NCI-H1694 treated with DMSO at 0.1 percent for 48 hours (cell line): ENCODE measurements around the gene CEP85L.
"Not testable (repeated sequence)": the region's sequence is repeated elsewhere in the genome, so short reads cannot be mapped to it uniquely, and the experiment has no call there.

Experiments
- DNase-seq: peaks from one replicate; lab custom pipeline; 2025; lab: John Stamatoyannopoulos, UW

CEP85L gene

DNA sequence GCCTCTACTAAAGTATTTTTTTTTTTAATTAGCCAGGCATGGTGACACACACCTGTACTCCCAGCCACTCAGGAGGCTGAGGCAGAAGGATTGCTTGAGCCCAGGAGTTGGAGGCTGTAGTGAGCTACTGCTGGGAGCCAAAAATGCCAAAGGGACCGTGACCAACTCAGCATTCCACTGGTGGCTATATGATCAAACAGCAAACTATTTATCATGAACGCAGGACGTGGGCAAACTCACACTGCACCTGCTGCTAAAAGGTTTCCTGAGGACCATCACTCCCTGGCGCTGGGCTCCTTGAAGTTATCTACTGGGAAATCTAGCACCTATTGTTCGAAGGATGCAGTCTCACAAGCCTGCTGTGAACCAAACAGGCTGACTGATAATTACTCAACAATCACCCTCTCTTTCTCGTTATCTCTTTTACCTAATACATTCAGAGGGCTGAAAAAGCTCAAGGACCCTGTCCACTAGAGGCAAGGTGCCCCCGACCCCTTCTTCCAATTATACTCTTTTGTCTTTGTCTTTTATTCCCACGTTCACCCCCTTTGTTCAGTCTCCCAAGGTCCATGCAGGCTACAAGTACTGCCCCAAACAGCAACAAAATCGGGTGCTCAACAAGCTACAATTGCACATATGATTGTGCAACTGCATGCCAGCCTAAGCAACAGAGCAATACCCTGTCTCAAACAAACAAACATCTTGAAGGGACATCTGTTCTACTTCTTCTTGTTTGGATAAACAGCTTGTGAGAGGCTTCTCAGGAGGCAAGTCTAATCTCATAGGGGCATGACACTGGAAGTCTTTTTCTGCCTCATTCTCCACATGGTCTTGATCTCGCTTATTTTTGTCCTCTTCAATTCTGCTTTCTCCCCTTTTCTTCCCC is 151.0 kb downstream of the CEP85L start:
- DNase-seq, result no peak

- no peak for DNase-seq
Measured at GRCh38 chr6:118495485-118496280, 155.7 kb downstream of the CEP85L start.

GRCh38 chr6:118494091-118494490 is 157.3 kb downstream of the CEP85L start:
- DNase-seq, result no peak

GRCh38 chr6:118489990-118490389 is 161.4 kb downstream of the CEP85L start:
- no peak for DNase-seq

DNA sequence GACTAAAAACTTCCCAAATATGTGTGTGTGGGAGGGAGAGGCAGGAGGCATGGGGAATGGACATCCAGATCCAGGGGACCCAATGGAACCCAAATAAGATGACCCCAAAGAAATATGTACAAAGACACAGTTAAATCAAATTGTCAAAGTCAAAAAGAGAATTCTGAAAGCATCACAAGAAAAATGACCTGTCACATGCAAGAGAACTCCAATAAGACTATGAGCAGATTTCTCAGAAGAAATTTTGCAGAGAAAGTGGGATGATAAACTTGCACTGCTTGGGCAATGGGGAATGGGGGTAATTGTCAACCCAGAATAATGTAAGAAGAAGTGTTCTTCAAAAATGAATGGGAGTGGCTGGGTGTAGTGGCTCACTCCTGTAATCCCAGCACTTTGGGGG is 162.8 kb downstream of the CEP85L start:
- no peak for DNase-seq

- no peak for DNase-seq
Measured at GRCh38 chr6:118485601-118486550, 165.5 kb downstream of the CEP85L start.

DNA sequence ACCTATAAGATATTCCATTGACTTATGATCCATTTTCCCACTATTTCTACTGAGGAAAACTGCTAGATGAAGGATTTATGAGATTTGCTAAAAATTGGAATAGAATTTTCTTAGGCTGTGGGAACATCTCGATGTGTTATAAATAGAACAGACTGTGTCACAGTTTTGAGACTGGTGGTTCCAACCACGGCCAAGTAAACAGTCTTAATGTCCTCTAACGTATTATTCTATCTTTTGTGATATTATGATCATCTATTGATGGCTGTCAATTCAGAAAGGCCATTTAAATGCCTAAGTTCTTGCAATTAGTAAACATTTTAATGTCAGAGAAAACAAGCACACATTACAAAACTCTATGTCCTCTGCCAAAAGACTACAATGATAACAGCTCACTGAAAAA is 174.8 kb downstream of the CEP85L start:
- DNase-seq, result no peak

- no peak for DNase-seq
Measured at GRCh38 chr6:118473266-118473665, 178.1 kb downstream of the CEP85L start.

DNA sequence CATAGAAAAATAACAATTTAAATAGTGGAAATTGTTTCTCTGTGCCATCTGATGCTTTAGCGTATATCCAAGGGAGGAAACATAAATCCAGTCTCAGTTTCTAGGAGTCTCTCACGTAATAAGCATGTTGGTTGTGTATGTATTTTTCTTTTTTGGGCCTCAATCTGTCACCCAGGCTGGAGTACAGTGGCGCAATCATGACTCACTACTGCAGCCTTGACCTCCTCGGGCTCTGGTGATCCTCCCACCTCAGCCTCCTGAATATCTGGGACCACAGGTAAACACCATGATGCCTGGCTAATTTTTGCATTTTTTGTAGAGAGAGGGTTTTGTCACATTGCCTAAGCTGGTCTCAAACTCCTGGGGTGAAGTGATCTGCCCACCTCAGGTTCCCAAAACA is 181.9 kb downstream of the CEP85L start:
- no peak for DNase-seq

DNA sequence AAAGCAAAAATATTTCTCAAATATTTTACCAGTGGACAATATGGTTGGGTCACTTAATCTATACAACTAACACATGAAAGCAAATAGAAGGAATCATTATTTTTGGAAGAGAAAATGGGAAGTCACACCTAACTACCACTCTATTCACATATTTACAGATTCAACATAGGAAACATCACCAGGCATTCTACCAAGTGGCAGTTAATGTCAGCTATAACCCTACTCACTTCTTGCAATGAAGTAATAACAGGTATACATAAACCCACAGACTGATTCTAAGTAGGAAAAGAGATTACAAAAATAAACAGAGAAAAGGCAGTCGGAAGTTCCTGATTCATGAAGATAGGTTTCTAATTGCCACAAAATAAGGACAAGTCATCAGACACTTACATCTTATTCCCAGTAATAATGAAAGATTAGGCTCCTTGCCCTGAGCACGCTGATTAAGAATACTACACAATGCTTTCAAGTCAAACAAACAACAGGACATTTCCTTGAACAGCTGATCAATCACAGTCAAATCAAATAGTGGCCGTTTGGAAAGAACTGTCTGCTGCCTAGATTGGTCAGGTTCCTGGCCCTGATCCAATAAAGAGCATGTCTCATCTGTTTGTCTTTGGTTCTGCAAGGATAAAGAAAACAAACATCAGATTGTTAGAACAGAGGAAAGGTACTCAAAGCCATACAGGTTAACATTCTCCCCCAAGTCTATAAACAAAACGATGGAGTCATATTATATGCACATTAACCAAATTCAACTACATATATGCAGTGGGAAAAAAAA is 182.5 kb downstream of the CEP85L start:
- no peak for DNase-seq

- no peak for DNase-seq
Measured at GRCh38 chr6:118467181-118467580, 184.2 kb downstream of the CEP85L start.

- DNase-seq, result no peak
Measured at GRCh38 chr6:118464620-118465019, 186.8 kb downstream of the CEP85L start.

GRCh38 chr6:118460958-118461470 is 190.4 kb downstream of the CEP85L start:
- DNase-seq, result no peak

GRCh38 chr6:118456982-118457381 is 194.4 kb downstream of the CEP85L start:
- DNase-seq, result no peak

DNA sequence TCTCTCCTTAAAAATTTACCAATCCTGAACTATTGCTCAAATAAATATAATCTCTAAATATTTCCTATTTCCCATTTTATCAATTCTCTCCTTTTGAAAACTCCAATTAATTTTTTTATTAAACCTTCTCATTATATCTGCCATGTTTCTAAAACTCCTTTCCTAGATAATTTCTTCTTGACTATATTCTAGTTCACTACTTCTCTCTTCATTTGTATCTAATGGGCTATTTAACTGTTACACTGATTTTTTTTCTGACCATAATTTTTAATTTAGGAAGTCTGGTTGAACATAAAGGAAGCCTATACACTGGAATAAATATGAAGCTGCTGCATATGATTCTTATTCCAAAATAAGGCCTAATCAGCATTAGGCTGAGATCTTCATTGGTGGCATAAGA is 199.6 kb downstream of the CEP85L start:
- no peak for DNase-seq

DNA sequence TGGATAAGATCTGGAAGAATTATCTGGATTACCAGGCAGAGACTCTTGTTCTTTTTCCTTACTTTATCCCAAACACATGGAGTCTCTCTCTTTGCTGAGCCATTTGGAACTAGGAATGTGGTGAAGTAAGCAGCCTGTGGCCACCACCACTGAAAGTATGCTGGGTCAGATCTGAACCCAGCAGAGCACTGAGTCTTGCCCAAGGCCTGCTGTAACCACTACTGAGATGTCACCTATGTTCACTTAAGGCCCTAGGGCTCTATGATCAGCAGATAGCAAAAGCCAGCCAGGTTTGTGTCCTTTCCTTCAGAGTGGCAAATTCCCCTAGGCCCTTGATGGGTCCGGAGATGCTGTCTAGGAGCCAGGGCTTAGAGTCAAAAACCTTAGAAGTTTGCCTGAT is 206.6 kb downstream of the CEP85L start:
- DNase-seq, result no peak

GRCh38 chr6:118436482-118436881 is 214.9 kb downstream of the CEP85L start:
- DNase-seq, result no peak

DNA sequence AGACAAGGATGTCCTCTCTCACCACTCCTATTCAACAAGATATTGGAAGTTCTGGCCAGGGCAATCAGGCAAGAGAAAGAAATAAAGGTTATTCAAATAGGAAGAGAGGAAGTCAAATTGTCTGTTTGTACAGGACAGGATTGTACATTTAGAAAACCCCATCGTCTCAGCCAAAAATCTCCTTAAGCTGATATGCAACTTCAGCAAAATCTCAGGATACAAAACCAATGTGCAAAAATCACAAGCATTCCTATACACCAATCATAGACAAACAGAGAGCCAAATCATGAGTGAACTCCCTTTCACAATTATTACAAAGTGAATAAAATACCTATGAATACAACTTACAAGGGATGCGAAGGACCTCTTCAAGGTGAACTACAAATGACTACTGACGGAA is 217.2 kb downstream of the CEP85L start:
- DNase-seq, result not testable (repeated sequence)

DNA sequence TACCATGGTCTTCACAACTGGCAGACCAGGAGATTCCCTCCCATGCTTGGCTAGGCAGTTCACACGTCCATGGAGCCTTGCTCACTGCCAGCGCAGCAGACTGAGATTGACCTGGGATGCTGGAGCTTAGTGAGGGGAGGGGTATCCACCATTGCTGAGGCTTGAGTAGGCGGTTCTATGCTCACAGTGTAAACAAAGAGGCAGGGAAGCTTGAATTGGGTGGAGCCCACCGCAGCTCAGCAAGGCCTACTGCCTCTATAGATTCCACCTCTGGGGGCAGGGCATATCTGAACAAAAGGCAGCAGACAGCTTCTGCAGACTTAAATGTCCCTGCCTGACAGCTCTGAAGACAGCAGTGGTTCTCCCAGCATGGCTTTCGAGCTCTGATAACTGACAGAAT is 230.1 kb downstream of the CEP85L start:
- not testable (repeated sequence) for DNase-seq

GRCh38 chr6:118419448-118420394 is 231.7 kb downstream of the CEP85L start:
- DNase-seq, result no peak
